K562 (cell line): Measurements from ENCODE around the gene ZNF618. TPM values are rescaled to one million over a fixed set of nuclear protein-coding genes. Genes with fewer than 3 reads are reported as not detected.

Experiments used
- MIER1 ChIP-seq: fragments of 450-650 bp; IDR thresholded peaks from 2 replicates; pipeline ENCODE4 v1.6.1; 2016; ENCODE audit warnings: antibody characterized with exemption, mild to moderate bottlenecking, low read depth
- PHF20 ChIP-seq: fragments of 450-650 bp; IDR thresholded peaks from 2 replicates; pipeline ENCODE4 v1.6.1; 2018; ENCODE audit not compliant: partially characterized antibody
- RBM15 ChIP-seq: fragments of 200-400 bp; formaldehyde crosslinking; IDR thresholded peaks from 2 replicates; pipeline ENCODE4 v1.6.1; 2018; ENCODE audit warnings: mild to moderate bottlenecking, low read length, moderate library complexity; ENCODE audit not compliant: insufficient read depth
- ZNF12 ChIP-seq: sonication (generic); formaldehyde crosslinking; IDR thresholded peaks from 2 replicates; pipeline ENCODE4 v1.4.0; 2020; ENCODE audit warnings: mild to moderate bottlenecking, missing genetic modification reagents
- polyA plus RNA-seq, 8 experiments: library from polyadenylated mRNA; depleted of rRNA in 4 of 8; stranded (reverse) in 5 of 8; unstranded in 3 of 8; fragments of >200 nt; fragmentation: Nextera tagmentation in 2 of 8; fragmentation: Illumina TruSeq in 1 of 8; extraction: Ambion mirVana in 2 of 8; extraction: Trizol in 1 of 8; gene quantifications; 2 replicates each; pipeline versions ENCODE4 v1.2.1 to v1.2.3, GENCODE V29; 2011 to 2014; ENCODE audit warnings: inconsistent platforms in 1 of 8, missing spikeins in 1 of 8
- total RNA-seq, 7 experiments: library from RNA; depleted of rRNA in 6 of 7; stranded (reverse); fragments of >200 nt in 6 of 7; fragmentation: Illumina TruSeq in 2 of 7; extraction: Trizol in 2 of 7; gene quantifications; 2 replicates each; pipeline versions ENCODE4 v1.2.1 to v1.2.3, GENCODE V29; 2011 to 2021; ENCODE audit warnings: low replicate concordance in 1 of 7
- TF ChIP-seq, protein P1 (sequence below), 2 experiments: fragments of 450-650 bp; formaldehyde crosslinking in 1 of 2; IDR thresholded peaks; 2 replicates each; pipeline versions ENCODE4 v1.4.0 to v1.6.1; 2014 to 2020; ENCODE audit warnings: mild to moderate bottlenecking in 2 of 2, borderline replicate concordance in 1 of 2, low read depth in 1 of 2
- TF ChIP-seq, protein P2 (sequence below): sonication (generic); formaldehyde crosslinking; IDR thresholded peaks from 2 replicates; pipeline ENCODE4 v1.8.1; 2023; ENCODE audit warnings: missing genetic modification reagents, mild to moderate bottlenecking, borderline replicate concordance

Gene ZNF618
- total and polyA plus RNA-seq, 9 of the 15 experiments (the other 6 are each of a cell fraction or from before 2014, with no cell fraction given) = 0.08 to 13.7 (median 3.4) TPM

DNA sequence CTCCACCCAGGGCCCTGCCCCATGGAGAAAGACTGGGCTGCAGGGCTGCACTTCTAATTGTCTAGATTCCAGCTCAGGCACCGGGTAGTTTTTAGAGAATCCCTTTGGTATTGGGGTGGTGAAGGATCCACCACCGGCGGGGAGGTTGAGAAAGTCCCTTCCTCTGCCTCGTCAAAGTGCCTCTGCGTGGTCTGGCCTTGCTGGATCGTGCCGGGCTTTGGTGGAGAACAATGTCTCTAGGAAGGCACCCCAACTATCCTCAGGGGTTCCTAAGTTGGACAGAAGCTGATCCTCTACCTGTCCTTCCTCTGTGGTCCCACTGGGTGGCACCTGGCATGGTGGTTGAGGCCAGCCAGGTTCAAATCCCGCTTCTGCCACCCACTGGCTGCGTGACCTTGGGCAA, 209.3 kb downstream of the ZNF618 start (continued):
- TF ChIP-seq, protein P1, sequence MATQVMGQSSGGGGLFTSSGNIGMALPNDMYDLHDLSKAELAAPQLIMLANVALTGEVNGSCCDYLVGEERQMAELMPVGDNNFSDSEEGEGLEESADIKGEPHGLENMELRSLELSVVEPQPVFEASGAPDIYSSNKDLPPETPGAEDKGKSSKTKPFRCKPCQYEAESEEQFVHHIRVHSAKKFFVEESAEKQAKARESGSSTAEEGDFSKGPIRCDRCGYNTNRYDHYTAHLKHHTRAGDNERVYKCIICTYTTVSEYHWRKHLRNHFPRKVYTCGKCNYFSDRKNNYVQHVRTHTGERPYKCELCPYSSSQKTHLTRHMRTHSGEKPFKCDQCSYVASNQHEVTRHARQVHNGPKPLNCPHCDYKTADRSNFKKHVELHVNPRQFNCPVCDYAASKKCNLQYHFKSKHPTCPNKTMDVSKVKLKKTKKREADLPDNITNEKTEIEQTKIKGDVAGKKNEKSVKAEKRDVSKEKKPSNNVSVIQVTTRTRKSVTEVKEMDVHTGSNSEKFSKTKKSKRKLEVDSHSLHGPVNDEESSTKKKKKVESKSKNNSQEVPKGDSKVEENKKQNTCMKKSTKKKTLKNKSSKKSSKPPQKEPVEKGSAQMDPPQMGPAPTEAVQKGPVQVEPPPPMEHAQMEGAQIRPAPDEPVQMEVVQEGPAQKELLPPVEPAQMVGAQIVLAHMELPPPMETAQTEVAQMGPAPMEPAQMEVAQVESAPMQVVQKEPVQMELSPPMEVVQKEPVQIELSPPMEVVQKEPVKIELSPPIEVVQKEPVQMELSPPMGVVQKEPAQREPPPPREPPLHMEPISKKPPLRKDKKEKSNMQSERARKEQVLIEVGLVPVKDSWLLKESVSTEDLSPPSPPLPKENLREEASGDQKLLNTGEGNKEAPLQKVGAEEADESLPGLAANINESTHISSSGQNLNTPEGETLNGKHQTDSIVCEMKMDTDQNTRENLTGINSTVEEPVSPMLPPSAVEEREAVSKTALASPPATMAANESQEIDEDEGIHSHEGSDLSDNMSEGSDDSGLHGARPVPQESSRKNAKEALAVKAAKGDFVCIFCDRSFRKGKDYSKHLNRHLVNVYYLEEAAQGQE (IDR thresholded peaks at IDR 0.05; ENCODE audit: borderline replicate concordance) = no peak
- TF ChIP-seq, protein P1 (CRISPR knock-in tag; IDR thresholded peaks at IDR 0.05; ENCODE audit: low read depth) = no peak
- TF ChIP-seq PHF20 (no peak), ZNF12 (CRISPR knock-in tag) (no peak), MIER1 (no peak), RBM15 (no peak)
- TF ChIP-seq, protein P2, sequence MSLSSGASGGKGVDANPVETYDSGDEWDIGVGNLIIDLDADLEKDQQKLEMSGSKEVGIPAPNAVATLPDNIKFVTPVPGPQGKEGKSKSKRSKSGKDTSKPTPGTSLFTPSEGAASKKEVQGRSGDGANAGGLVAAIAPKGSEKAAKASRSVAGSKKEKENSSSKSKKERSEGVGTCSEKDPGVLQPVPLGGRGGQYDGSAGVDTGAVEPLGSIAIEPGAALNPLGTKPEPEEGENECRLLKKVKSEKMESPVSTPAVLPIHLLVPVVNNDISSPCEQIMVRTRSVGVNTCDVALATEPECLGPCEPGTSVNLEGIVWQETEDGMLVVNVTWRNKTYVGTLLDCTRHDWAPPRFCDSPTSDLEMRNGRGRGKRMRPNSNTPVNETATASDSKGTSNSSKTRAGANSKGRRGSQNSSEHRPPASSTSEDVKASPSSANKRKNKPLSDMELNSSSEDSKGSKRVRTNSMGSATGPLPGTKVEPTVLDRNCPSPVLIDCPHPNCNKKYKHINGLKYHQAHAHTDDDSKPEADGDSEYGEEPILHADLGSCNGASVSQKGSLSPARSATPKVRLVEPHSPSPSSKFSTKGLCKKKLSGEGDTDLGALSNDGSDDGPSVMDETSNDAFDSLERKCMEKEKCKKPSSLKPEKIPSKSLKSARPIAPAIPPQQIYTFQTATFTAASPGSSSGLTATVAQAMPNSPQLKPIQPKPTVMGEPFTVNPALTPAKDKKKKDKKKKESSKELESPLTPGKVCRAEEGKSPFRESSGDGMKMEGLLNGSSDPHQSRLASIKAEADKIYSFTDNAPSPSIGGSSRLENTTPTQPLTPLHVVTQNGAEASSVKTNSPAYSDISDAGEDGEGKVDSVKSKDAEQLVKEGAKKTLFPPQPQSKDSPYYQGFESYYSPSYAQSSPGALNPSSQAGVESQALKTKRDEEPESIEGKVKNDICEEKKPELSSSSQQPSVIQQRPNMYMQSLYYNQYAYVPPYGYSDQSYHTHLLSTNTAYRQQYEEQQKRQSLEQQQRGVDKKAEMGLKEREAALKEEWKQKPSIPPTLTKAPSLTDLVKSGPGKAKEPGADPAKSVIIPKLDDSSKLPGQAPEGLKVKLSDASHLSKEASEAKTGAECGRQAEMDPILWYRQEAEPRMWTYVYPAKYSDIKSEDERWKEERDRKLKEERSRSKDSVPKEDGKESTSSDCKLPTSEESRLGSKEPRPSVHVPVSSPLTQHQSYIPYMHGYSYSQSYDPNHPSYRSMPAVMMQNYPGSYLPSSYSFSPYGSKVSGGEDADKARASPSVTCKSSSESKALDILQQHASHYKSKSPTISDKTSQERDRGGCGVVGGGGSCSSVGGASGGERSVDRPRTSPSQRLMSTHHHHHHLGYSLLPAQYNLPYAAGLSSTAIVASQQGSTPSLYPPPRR = no peak
